Stimulated activated CD4-positive, alpha-beta T cell treated with anti-CD3 and anti-CD28 coated beads, TNF-alpha, amount 100 ng/mL, for 4 hours (primary cell): ENCODE data around the gene PAFAH1B1.
"Not testable (repeated sequence)": the region's sequence is repeated elsewhere in the genome, so short reads cannot be mapped to it uniquely, and the experiment has no call there.

ENCODE experiments used
- DNase-seq, 3 experiments: peaks; one replicate each; pipeline ENCODE4 v3.0.0-alpha.2; 2020; ENCODE audit warnings: low read depth in 3 of 3

PAFAH1B1 gene

GRCh38 chr17:2594722-2595599 is 1.5 kb downstream of the PAFAH1B1 start:
- no peak for DNase-seq

GRCh38 chr17:2595716-2596115 is 2.3 kb downstream of the PAFAH1B1 start:
- DNase-seq: no peak

GRCh38 chr17:2598166-2598565 is 4.7 kb downstream of the PAFAH1B1 start:
- DNase-seq: no peak

GRCh38 chr17:2602597-2603017 is 9.2 kb downstream of the PAFAH1B1 start:
- no peak for DNase-seq

GRCh38 chr17:2608350-2608913 is 15.0 kb downstream of the PAFAH1B1 start:
- DNase-seq: no peak

GRCh38 chr17:2609091-2609490 is 15.6 kb downstream of the PAFAH1B1 start:
- no peak for DNase-seq

- no peak for DNase-seq
Observed at GRCh38 chr17:2610195-2611175, 17.0 kb downstream of the PAFAH1B1 start.

- DNase-seq: no peak
Observed at GRCh38 chr17:2611627-2612026, 18.2 kb downstream of the PAFAH1B1 start.

GRCh38 chr17:2612630-2613029 is 19.2 kb downstream of the PAFAH1B1 start:
- no peak for DNase-seq

- DNase-seq: no peak
Observed at GRCh38 chr17:2613089-2613808, 19.8 kb downstream of the PAFAH1B1 start.

GRCh38 chr17:2615882-2616281 is 22.4 kb downstream of the PAFAH1B1 start:
- DNase-seq: no peak

- DNase-seq: no peak
Observed at GRCh38 chr17:2621241-2621640, 27.8 kb downstream of the PAFAH1B1 start.

GRCh38 chr17:2621951-2622405 is 28.5 kb downstream of the PAFAH1B1 start:
- not testable (repeated sequence) for DNase-seq

GRCh38 chr17:2622721-2623301 is 29.4 kb downstream of the PAFAH1B1 start:
- not testable (repeated sequence) for DNase-seq

- no peak for DNase-seq
Observed at GRCh38 chr17:2624292-2624731, 30.9 kb downstream of the PAFAH1B1 start.

- not testable (repeated sequence) for DNase-seq
Observed at GRCh38 chr17:2626626-2627219, 33.3 kb downstream of the PAFAH1B1 start.

GRCh38 chr17:2628922-2629321 is 35.5 kb downstream of the PAFAH1B1 start:
- DNase-seq: not testable (repeated sequence)

GRCh38 chr17:2631211-2631610 is 37.8 kb downstream of the PAFAH1B1 start:
- no peak for DNase-seq

GRCh38 chr17:2634361-2634960 is 41.0 kb downstream of the PAFAH1B1 start:
- DNase-seq: no peak

GRCh38 chr17:2635241-2635640 is 41.8 kb downstream of the PAFAH1B1 start:
- no peak for DNase-seq
